Measurements from ENCODE around the gene RACGAP1. TPM values are rescaled to one million over a fixed set of nuclear protein-coding genes. Genes with fewer than 3 reads are reported as not detected.
"Not testable (repeated sequence)": the region's sequence is repeated elsewhere in the genome, so short reads cannot be mapped to it uniquely, and the experiment has no call there.

RACGAP1 gene
- total RNA-seq, 1 donor from 2014 or later: 71.2 TPM

GRCh38 chr12:50016501-50017475 is 8.5 kb downstream of the RACGAP1 start:
- Mint-ChIP-seq H3K27ac (no peak overlapping the region), H3K9me3 (no peaks in the 10 kb centered on the region), H3K4me3 (no peak overlapping the region), H3K27me3 (ENCODE audit: insufficient read depth) (no peaks in the 10 kb centered on the region), H3K36me3 (ENCODE audit: low read depth) (peaks cover 25% of the 10 kb centered on the region), H3K4me1 (ENCODE audit: low read depth) (peaks cover 46% of the 10 kb centered on the region)
- DNase-seq (ENCODE audit: low spot score): no peak
- intact Hi-C loops (cut with micrococcal nuclease): no loop called here

GRCh38 chr12:50014342-50014741 is 11.0 kb downstream of the RACGAP1 start:
- peaks cover 34% of the 10 kb centered on the region for H3K4me1 Mint-ChIP-seq (ENCODE audit: low read depth)
- H3K36me3 Mint-ChIP-seq (ENCODE audit: low read depth): peaks cover 23% of the 10 kb centered on the region
- no peak overlapping the region for H3K4me3 Mint-ChIP-seq
- intact Hi-C loops (cut with micrococcal nuclease): no loop called here
- H3K27ac Mint-ChIP-seq: no peak overlapping the region
- no peak for DNase-seq (ENCODE audit: low spot score)
- H3K27me3 Mint-ChIP-seq (ENCODE audit: insufficient read depth): no peaks in the 10 kb centered on the region
- H3K9me3 Mint-ChIP-seq: no peaks in the 10 kb centered on the region

- intact Hi-C loops (cut with micrococcal nuclease): no loop called here
These were observed 11.7 kb downstream of the RACGAP1 start for GRCh38 chr12:50013361-50014147.

GRCh38 chr12:50006754-50007442 is 18.4 kb downstream of the RACGAP1 start:
- Mint-ChIP-seq H3K4me1 (ENCODE audit: low read depth) (peaks cover 30% of the 10 kb centered on the region), H3K9me3 (no peaks in the 10 kb centered on the region), H3K27ac (peak overlapping the region; percentile 20), H3K36me3 (ENCODE audit: low read depth) (peaks cover 35% of the 10 kb centered on the region), H3K27me3 (ENCODE audit: insufficient read depth) (no peaks in the 10 kb centered on the region), H3K4me3 (no peak overlapping the region)
- intact Hi-C loops (cut with micrococcal nuclease): no loop called here
- DNase-seq (ENCODE audit: low spot score): no peak

More at GRCh38 chr12:50013361-50014147, 11.7 kb downstream of the RACGAP1 start:
- no peaks in the 10 kb centered on the region for H3K27me3 Mint-ChIP-seq (ENCODE audit: insufficient read depth)
- H3K4me3 Mint-ChIP-seq: no peak overlapping the region
- peaks cover 18% of the 10 kb centered on the region for H3K36me3 Mint-ChIP-seq (ENCODE audit: low read depth)
- DNase-seq (ENCODE audit: low spot score): no peak
- H3K4me1 Mint-ChIP-seq (ENCODE audit: low read depth): peaks cover 27% of the 10 kb centered on the region
- H3K27ac Mint-ChIP-seq: peak overlapping the region; percentile 46
- H3K9me3 Mint-ChIP-seq: no peaks in the 10 kb centered on the region

- peaks cover 30% of the 10 kb centered on the region for H3K4me1 Mint-ChIP-seq (ENCODE audit: low read depth)
- H3K9me3 Mint-ChIP-seq: no peaks in the 10 kb centered on the region
- no peak overlapping the region for H3K4me3 Mint-ChIP-seq
- intact Hi-C loops (cut with micrococcal nuclease): no loop called here
- peaks cover 37% of the 10 kb centered on the region for H3K36me3 Mint-ChIP-seq (ENCODE audit: low read depth)
- H3K27ac Mint-ChIP-seq: peak overlapping the region; percentile 23
- DNase-seq (ENCODE audit: low spot score): no peak
- no peaks in the 10 kb centered on the region for H3K27me3 Mint-ChIP-seq (ENCODE audit: insufficient read depth)
These were observed 19.0 kb downstream of the RACGAP1 start for GRCh38 chr12:50006280-50006679.

- Mint-ChIP-seq H3K36me3 (ENCODE audit: low read depth) (peaks cover 44% of the 10 kb centered on the region), H3K4me3 (no peak overlapping the region), H3K27ac (peak overlapping the region; percentile 63), H3K4me1 (ENCODE audit: low read depth) (peaks cover 30% of the 10 kb centered on the region), H3K9me3 (no peaks in the 10 kb centered on the region), H3K27me3 (ENCODE audit: insufficient read depth) (no peaks in the 10 kb centered on the region)
- intact Hi-C loops (cut with micrococcal nuclease): no loop called here
- no peak for DNase-seq (ENCODE audit: low spot score)
These were observed 20.1 kb downstream of the RACGAP1 start for GRCh38 chr12:50005175-50005574.

- Mint-ChIP-seq H3K27ac (peak overlapping the region; percentile 63), H3K36me3 (ENCODE audit: low read depth) (peaks cover 42% of the 10 kb centered on the region), H3K4me1 (ENCODE audit: low read depth) (peaks cover 27% of the 10 kb centered on the region), H3K4me3 (no peak overlapping the region), H3K27me3 (ENCODE audit: insufficient read depth) (no peaks in the 10 kb centered on the region), H3K9me3 (no peaks in the 10 kb centered on the region)
- intact Hi-C loops (cut with micrococcal nuclease): no loop called here
- DNase-seq (ENCODE audit: low spot score): no peak
These were observed 20.6 kb downstream of the RACGAP1 start for GRCh38 chr12:50004696-50005095.

- Mint-ChIP-seq H3K27me3 (ENCODE audit: insufficient read depth) (no peaks in the 10 kb centered on the region), H3K9me3 (no peaks in the 10 kb centered on the region), H3K36me3 (ENCODE audit: low read depth) (peaks cover 49% of the 10 kb centered on the region), H3K4me3 (no peak overlapping the region), H3K4me1 (ENCODE audit: low read depth) (peaks cover 23% of the 10 kb centered on the region), H3K27ac (no peak overlapping the region)
- intact Hi-C loops (cut with micrococcal nuclease): no loop called here
- DNase-seq (ENCODE audit: low spot score): no peak
These were observed 21.7 kb downstream of the RACGAP1 start for GRCh38 chr12:50003595-50003994.

GRCh38 chr12:49998453-49998852 is 26.8 kb downstream of the RACGAP1 start:
- Mint-ChIP-seq H3K27ac (no peak overlapping the region), H3K9me3 (no peaks in the 10 kb centered on the region), H3K36me3 (ENCODE audit: low read depth) (peaks cover 46% of the 10 kb centered on the region), H3K27me3 (ENCODE audit: insufficient read depth) (no peaks in the 10 kb centered on the region), H3K4me1 (ENCODE audit: low read depth) (no peaks in the 10 kb centered on the region), H3K4me3 (no peak overlapping the region)
- intact Hi-C loops (cut with micrococcal nuclease): no loop called here
- no peak for DNase-seq (ENCODE audit: low spot score)

- Mint-ChIP-seq H3K27me3 (ENCODE audit: insufficient read depth) (no peaks in the 10 kb centered on the region), H3K4me1 (ENCODE audit: low read depth) (peaks cover 9% of the 10 kb centered on the region), H3K4me3 (no peak overlapping the region), H3K9me3 (no peaks in the 10 kb centered on the region), H3K27ac (no peak overlapping the region), H3K36me3 (ENCODE audit: low read depth) (peaks cover 70% of the 10 kb centered on the region)
- DNase-seq (ENCODE audit: low spot score): no peak
- intact Hi-C loops (cut with micrococcal nuclease): no loop called here
These were observed 35.0 kb downstream of the RACGAP1 start for GRCh38 chr12:49990273-49990672.

- H3K27ac Mint-ChIP-seq; DNase-seq (ENCODE audit: low spot score); H3K9me3 Mint-ChIP-seq; intact Hi-C loops (cut with micrococcal nuclease); H3K27me3 Mint-ChIP-seq (ENCODE audit: insufficient read depth); H3K4me1 Mint-ChIP-seq (ENCODE audit: low read depth); H3K4me3 Mint-ChIP-seq: not testable (repeated sequence)
- H3K36me3 Mint-ChIP-seq (ENCODE audit: low read depth): peaks cover 65% of the 10 kb centered on the region
These were observed 35.9 kb downstream of the RACGAP1 start for GRCh38 chr12:49989400-49989799.

- no peaks in the 10 kb centered on the region for H3K27me3 Mint-ChIP-seq (ENCODE audit: insufficient read depth)
- intact Hi-C loops (cut with micrococcal nuclease): no loop called here
- no peak overlapping the region for H3K4me3 Mint-ChIP-seq
- no peak for DNase-seq (ENCODE audit: low spot score)
- H3K27ac Mint-ChIP-seq: no peak overlapping the region
- H3K4me1 Mint-ChIP-seq (ENCODE audit: low read depth): peaks cover 9% of the 10 kb centered on the region
- H3K36me3 Mint-ChIP-seq (ENCODE audit: low read depth): peaks cover 55% of the 10 kb centered on the region
- H3K9me3 Mint-ChIP-seq: no peaks in the 10 kb centered on the region
These were observed 37.5 kb downstream of the RACGAP1 start for GRCh38 chr12:49987625-49988303.
